Measurements from ENCODE around the gene ZNF609. TPM values are rescaled to one million over a fixed set of nuclear protein-coding genes. Genes with fewer than 3 reads are reported as not detected.
A peak's percentile ranks its signal among the peaks of the same experiment; 100 is the strongest.

The ZNF609 gene
- total RNA-seq, 2 experiments from 2014 or later = 39.8 to 44.5 TPM

- intact Hi-C loops (cut with DNase I, micrococcal nuclease) = no loop called here
- ChIA-PET CTCF (interaction anchor here (0.8 kb wide), 1 partner anchor 51 kb away, joined by 3 read pairs; no protein-coding TSS in a partner anchor), POLR2A (no interaction called here)
- Mint-ChIP-seq H3K4me1 (peaks cover 62% of the 10 kb centered on the region), H3K4me3 (no peak overlapping the region), H3K36me3 (ENCODE audit: low read depth) (peaks cover 27% of the 10 kb centered on the region), H3K9me3 (ENCODE audit: low read depth) (no peaks in the 10 kb centered on the region), H3K27me3 (no peaks in the 10 kb centered on the region), H3K27ac (no peak overlapping the region)
- DNase-seq = no peak
- ATAC-seq = no peak
These were observed 101.7 kb downstream of the ZNF609 start for GRCh38 chr15:64562003-64562640.

DNA sequence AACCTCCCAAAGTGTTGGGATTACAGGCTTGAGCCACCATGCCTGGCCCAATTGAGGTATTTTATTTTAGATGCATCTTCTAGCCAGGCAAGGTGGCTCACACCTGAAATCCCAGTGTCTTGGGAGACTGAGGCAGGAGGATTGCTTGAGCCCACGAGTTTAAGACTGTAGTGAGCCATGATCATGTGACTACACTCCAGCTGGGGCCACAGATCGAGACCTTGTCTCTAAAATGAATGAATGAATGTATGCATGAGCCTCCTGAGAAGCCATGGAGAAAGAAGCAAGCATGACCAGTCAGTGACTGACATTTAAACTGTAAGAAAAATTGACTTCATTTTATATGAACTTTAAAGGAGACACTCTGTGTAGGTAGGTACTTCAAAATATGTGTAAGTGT lies 105.7 kb downstream of the ZNF609 start:
- POLR2A ChIA-PET = interaction anchor here (0.6 kb wide), 1 partner anchor 245 kb away, joined by 3 read pairs; no protein-coding TSS in a partner anchor
- H3K9me3 Mint-ChIP-seq (ENCODE audit: low read depth) = no peaks in the 10 kb centered on the region
- H3K36me3 Mint-ChIP-seq (ENCODE audit: low read depth) = peaks cover 21% of the 10 kb centered on the region
- CTCF ChIA-PET = interaction anchor here (1.7 kb wide), 1 partner anchor 12 kb away, joined by 3 read pairs; no protein-coding TSS in a partner anchor
- no peaks in the 10 kb centered on the region for H3K27me3 Mint-ChIP-seq
- no peak overlapping the region for H3K4me3 Mint-ChIP-seq
- intact Hi-C loops (cut with DNase I, micrococcal nuclease) = no loop called here
- ATAC-seq (no peak), DNase-seq (no peak)
- H3K4me1 Mint-ChIP-seq = peaks cover 53% of the 10 kb centered on the region
- H3K27ac Mint-ChIP-seq = peak overlapping the region; percentile 11

DNA sequence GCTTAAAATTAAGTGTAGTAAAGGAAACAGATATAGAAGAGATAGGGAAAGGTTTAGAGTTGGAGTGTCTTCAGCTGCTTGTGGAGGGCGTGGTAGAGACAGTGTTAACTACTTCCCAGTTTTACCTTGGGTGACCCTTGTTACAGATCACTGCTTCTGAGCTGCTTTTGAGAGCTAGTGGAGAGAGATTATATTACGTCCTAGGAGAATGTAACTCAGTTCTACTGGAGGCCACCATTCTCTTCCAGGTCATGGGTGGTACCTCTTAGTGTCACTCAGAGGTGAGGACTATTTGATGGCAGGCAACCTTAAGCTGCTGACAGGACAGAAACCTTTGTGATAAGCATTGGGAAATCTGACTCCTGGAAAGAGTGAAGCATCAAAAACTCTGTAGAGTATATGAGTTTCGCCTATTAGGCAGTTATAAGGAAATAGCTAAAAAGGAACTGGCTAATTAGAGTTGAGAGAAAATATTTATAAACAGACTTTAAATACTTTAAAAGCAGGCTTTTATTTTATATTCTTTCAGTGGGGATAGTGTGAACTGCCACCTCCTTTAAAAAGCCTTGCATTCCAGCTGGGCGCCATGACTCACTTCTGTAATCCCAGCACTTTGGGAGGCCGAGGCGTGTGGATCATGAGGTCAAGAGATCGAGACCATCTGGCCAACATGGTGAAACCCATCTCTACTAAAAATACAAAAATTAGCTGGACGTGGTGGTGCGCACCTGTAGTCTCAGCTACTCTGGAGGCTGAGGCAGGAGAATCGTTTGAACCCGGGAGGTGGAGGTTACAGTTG lies 106.5 kb downstream of the ZNF609 start:
- ATAC-seq (peak; percentile 24), DNase-seq (no peak)
- H3K27me3 Mint-ChIP-seq = no peaks in the 10 kb centered on the region
- peak overlapping the region; percentile 11 for H3K27ac Mint-ChIP-seq
- ChIA-PET POLR2A (interaction anchor here (0.6 kb wide), 1 partner anchor 246 kb away, joined by 3 read pairs; no protein-coding TSS in a partner anchor), CTCF (interaction anchor here (0.7 to 1.7 kb wide), 2 partner anchors 13 to 15 kb away, joined by 3 read pairs; no protein-coding TSS in a partner anchor)
- intact Hi-C loops (cut with DNase I, micrococcal nuclease) = no loop called here
- peaks cover 21% of the 10 kb centered on the region for H3K36me3 Mint-ChIP-seq (ENCODE audit: low read depth)
- peaks cover 52% of the 10 kb centered on the region for H3K4me1 Mint-ChIP-seq
- no peaks in the 10 kb centered on the region for H3K9me3 Mint-ChIP-seq (ENCODE audit: low read depth)
- no peak overlapping the region for H3K4me3 Mint-ChIP-seq

DNA sequence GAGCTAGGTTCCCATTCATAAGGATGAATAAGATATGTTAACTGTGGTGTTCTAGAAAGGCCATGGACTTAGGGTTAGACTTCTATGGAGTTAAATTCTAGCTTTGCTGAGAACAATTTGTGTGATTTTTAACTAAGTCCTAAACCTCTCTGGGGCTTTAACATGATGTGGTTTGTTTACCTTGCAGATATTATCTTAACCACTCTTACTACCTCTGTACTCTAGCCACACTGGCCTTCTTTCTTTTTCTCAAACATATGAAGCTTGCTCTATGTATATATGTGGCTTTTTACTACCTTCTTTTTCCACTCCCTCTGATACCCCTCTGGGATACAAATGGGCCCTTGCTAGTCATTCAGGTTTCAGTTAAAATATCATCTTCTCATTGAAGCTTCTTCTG lies 108.4 kb downstream of the ZNF609 start:
- ATAC-seq = peak; percentile 61
- intact Hi-C loops (cut with DNase I, micrococcal nuclease) = no loop called here
- POLR2A ChIA-PET = no interaction called here

DNA sequence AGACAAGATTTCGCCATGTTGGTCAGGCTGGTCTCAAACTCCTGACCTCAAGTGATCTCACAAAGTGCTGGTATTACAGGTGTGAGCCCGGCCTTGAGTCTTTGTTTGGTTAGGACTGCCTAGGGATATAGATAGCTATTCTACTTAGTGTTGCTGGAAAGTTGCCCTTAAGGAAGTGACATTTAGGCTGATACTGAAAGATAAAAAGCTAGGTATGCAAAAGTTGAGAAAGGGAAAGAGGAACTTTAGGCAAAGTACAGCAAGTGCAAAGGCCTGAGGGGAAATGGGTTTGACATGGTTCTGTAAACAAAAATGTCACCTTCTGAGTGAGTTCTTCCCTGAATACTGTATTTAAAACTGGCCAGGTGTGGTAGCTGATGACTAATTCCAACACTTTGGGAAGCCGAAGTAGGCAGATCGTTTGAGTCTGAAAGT lies 111.5 kb downstream of the ZNF609 start:
- ChIA-PET POLR2A (interaction anchor here (0.6 kb wide), 1 partner anchor 94 kb away, joined by 3 read pairs; no protein-coding TSS in a partner anchor), CTCF (interaction anchor here (0.8 kb wide), 1 partner anchor 18 kb away, joined by 3 read pairs; no protein-coding TSS in a partner anchor)
- no peak for ATAC-seq

More for the DNA sequence above, 108.4 kb downstream of the ZNF609 start:
- no peak for DNase-seq
- Mint-ChIP-seq H3K27ac (peak overlapping the region; percentile 62), H3K36me3 (ENCODE audit: low read depth) (peaks cover 25% of the 10 kb centered on the region), H3K27me3 (no peaks in the 10 kb centered on the region), H3K9me3 (ENCODE audit: low read depth) (peaks cover 3% of the 10 kb centered on the region), H3K4me1 (peaks cover 62% of the 10 kb centered on the region), H3K4me3 (no peak overlapping the region)
- CTCF ChIA-PET = interaction anchor here (0.5 to 1.1 kb wide), 3 partner anchors 11 to 1063 kb away, joined by 3 to 5 read pairs (median 5); no protein-coding TSS in a partner anchor

DNA sequence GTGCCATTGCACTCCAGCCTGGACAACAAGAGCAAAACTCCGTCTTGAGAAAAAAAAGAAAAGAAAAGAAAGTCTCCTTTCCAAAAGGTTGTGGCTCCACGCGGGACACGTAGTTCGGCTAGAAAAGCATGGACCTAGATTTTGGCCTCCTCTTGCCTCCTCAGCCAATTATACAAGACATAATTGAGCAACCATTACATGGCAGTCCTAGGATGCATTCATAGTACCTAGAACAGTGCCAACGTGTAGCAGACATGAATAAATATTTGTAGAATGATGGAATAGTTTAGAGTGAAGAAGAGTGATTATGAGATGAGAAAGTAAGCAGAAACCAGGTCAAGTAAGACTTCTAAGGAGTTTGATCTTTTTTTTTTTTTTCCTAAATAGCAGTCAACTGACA lies 112.5 kb downstream of the ZNF609 start:
- Mint-ChIP-seq H3K27ac (peak overlapping the region; percentile 76), H3K27me3 (no peaks in the 10 kb centered on the region), H3K36me3 (ENCODE audit: low read depth) (peaks cover 14% of the 10 kb centered on the region), H3K4me3 (no peak overlapping the region), H3K4me1 (peaks cover 62% of the 10 kb centered on the region), H3K9me3 (ENCODE audit: low read depth) (peaks cover 3% of the 10 kb centered on the region)
- ChIA-PET CTCF (no interaction called here), POLR2A (no interaction called here)
- intact Hi-C loops (cut with DNase I, micrococcal nuclease) = no loop called here
- no peak for DNase-seq
- no peak for ATAC-seq

More for the DNA sequence above, 111.5 kb downstream of the ZNF609 start:
- H3K9me3 Mint-ChIP-seq (ENCODE audit: low read depth) = peaks cover 3% of the 10 kb centered on the region
- DNase-seq = no peak
- no peaks in the 10 kb centered on the region for H3K27me3 Mint-ChIP-seq
- H3K4me1 Mint-ChIP-seq = peaks cover 63% of the 10 kb centered on the region
- intact Hi-C loops (cut with DNase I, micrococcal nuclease) = no loop called here
- H3K4me3 Mint-ChIP-seq = no peak overlapping the region
- H3K36me3 Mint-ChIP-seq (ENCODE audit: low read depth) = peaks cover 14% of the 10 kb centered on the region
- peak overlapping the region; percentile 84 for H3K27ac Mint-ChIP-seq

GRCh38 chr15:64574301-64575017 lies 114.1 kb downstream of the ZNF609 start:
- H3K36me3 Mint-ChIP-seq (ENCODE audit: low read depth) = peaks cover 15% of the 10 kb centered on the region
- H3K4me3 Mint-ChIP-seq = no peak overlapping the region
- no peaks in the 10 kb centered on the region for H3K27me3 Mint-ChIP-seq
- intact Hi-C loops (cut with DNase I, micrococcal nuclease) = no loop called here
- CTCF ChIA-PET = interaction anchor here (0.7 to 1.5 kb wide), 2 partner anchors 79 to 480 kb away, joined by 4 to 5 read pairs; no protein-coding TSS in a partner anchor
- no peak for DNase-seq
- ATAC-seq = peak; percentile 81
- peaks cover 3% of the 10 kb centered on the region for H3K9me3 Mint-ChIP-seq (ENCODE audit: low read depth)
- H3K27ac Mint-ChIP-seq = peak overlapping the region; percentile 64
- H3K4me1 Mint-ChIP-seq = peaks cover 47% of the 10 kb centered on the region
- POLR2A ChIA-PET = interaction anchor here (0.9 kb wide), 1 partner anchor 49 kb away, joined by 5 read pairs; no protein-coding TSS in a partner anchor

- no peak for ATAC-seq
- POLR2A ChIA-PET = no interaction called here
These were observed 120.5 kb downstream of the ZNF609 start for GRCh38 chr15:64580696-64581407.

DNA sequence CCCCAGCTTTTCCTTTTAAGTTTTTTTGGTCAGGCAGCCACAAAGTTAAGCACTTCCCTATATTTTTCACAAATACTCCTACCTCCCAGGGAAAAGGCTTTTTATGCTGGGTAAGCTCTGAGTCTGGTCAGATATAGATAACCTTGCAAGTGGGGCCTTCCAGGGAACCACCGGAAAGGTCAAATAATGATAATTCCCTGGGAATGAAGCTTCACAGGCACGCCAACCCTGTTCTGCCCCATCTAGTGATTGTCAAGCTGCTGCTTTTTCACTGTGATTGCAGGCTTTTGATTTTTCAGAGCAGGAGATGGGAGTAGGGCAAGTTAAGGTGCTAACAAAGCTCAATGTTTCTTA lies 121.0 kb downstream of the ZNF609 start:
- intact Hi-C loops (cut with DNase I, micrococcal nuclease) = no loop called here
- Mint-ChIP-seq H3K27ac (no peak overlapping the region), H3K9me3 (ENCODE audit: low read depth) (peaks cover 4% of the 10 kb centered on the region), H3K36me3 (ENCODE audit: low read depth) (peaks cover 15% of the 10 kb centered on the region), H3K4me1 (peaks cover 36% of the 10 kb centered on the region), H3K27me3 (no peaks in the 10 kb centered on the region), H3K4me3 (no peak overlapping the region)
- DNase-seq (no peak), ATAC-seq (no peak)
- CTCF ChIA-PET = interaction anchor here (0.5 to 1.8 kb wide), 3 partner anchors 9 to 183 kb away, joined by 3 to 6 read pairs (median 4); no protein-coding TSS in a partner anchor
- POLR2A ChIA-PET = interaction anchor here (0.6 kb wide), 1 partner anchor 61 kb away, joined by 4 read pairs; no protein-coding TSS in a partner anchor

More at GRCh38 chr15:64580696-64581407, 120.5 kb downstream of the ZNF609 start:
- intact Hi-C loops (cut with DNase I, micrococcal nuclease) = no loop called here
- Mint-ChIP-seq H3K36me3 (ENCODE audit: low read depth) (peaks cover 15% of the 10 kb centered on the region), H3K27ac (peak overlapping the region; percentile 19), H3K27me3 (no peaks in the 10 kb centered on the region), H3K9me3 (ENCODE audit: low read depth) (peaks cover 4% of the 10 kb centered on the region), H3K4me3 (no peak overlapping the region), H3K4me1 (peaks cover 34% of the 10 kb centered on the region)
- no peak for DNase-seq
- CTCF ChIA-PET = interaction anchor here (0.5 to 1.8 kb wide), 3 partner anchors 9 to 182 kb away, joined by 3 to 6 read pairs (median 4); no protein-coding TSS in a partner anchor

DNA sequence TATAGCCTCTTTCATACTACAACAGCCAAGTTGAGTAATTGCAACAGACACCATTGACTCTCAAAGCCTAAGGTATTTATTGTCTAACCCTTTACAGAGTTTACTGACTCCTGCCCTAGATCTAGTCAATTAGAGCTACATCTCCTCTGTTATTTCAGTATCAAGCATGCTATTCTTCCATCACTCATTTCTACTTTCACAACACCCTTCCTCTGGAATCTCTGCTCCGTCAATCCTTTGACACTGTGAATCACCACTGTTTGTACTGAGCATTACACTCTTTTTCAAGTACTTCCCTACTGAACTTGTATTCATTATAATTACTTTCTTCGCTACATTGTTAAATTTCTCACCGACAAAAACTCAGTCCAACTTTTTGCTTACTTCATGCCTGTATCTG lies 121.8 kb downstream of the ZNF609 start:
- ATAC-seq (no peak), DNase-seq (no peak)
- peaks cover 4% of the 10 kb centered on the region for H3K9me3 Mint-ChIP-seq (ENCODE audit: low read depth)
- no peaks in the 10 kb centered on the region for H3K27me3 Mint-ChIP-seq
- POLR2A ChIA-PET = interaction anchor here (0.6 kb wide), 1 partner anchor 60 kb away, joined by 4 read pairs; no protein-coding TSS in a partner anchor
- peak overlapping the region; percentile 2 for H3K27ac Mint-ChIP-seq
- H3K4me1 Mint-ChIP-seq = peaks cover 45% of the 10 kb centered on the region
- intact Hi-C loops (cut with DNase I, micrococcal nuclease) = no loop called here
- CTCF ChIA-PET = interaction anchor here (0.5 kb wide), 1 partner anchor 30 kb away, joined by 3 read pairs; no protein-coding TSS in a partner anchor
- H3K36me3 Mint-ChIP-seq (ENCODE audit: low read depth) = peaks cover 15% of the 10 kb centered on the region
- H3K4me3 Mint-ChIP-seq = no peak overlapping the region

All from activated CD4-positive, alpha-beta T cell treated with anti-CD3 and anti-CD28 coated beads for 36 hours (primary cell).